GM12891 (cell line): Measurements from ENCODE around the gene NEB.

Experiments
- PAX5 ChIP-seq: IDR thresholded peaks from 2 replicates; pipeline ENCODE4 v1.6.1; 2011; ENCODE audit warnings: low read length, moderate library complexity, mild to moderate bottlenecking; ENCODE audit not compliant: insufficient read depth, severe bottlenecking
- POLR2A ChIP-seq: IDR thresholded peaks from 2 replicates; pipeline ENCODE4 v1.6.1; 2011; ENCODE audit warnings: low read depth, low read length, control low read depth
- POLR2AphosphoS5 ChIP-seq: IDR thresholded peaks from 2 replicates; pipeline ENCODE4 v1.6.1; 2011; ENCODE audit warnings: low read depth, low read length, control low read depth
- SPI1 ChIP-seq: IDR thresholded peaks from 2 replicates; pipeline ENCODE4 v1.6.1; 2011; ENCODE audit warnings: low read depth, low read length, control low read depth
- TAF1 ChIP-seq: IDR thresholded peaks from 2 replicates; pipeline ENCODE4 v1.6.1; 2011; ENCODE audit warnings: low read depth, low read length, control low read depth

DNA sequence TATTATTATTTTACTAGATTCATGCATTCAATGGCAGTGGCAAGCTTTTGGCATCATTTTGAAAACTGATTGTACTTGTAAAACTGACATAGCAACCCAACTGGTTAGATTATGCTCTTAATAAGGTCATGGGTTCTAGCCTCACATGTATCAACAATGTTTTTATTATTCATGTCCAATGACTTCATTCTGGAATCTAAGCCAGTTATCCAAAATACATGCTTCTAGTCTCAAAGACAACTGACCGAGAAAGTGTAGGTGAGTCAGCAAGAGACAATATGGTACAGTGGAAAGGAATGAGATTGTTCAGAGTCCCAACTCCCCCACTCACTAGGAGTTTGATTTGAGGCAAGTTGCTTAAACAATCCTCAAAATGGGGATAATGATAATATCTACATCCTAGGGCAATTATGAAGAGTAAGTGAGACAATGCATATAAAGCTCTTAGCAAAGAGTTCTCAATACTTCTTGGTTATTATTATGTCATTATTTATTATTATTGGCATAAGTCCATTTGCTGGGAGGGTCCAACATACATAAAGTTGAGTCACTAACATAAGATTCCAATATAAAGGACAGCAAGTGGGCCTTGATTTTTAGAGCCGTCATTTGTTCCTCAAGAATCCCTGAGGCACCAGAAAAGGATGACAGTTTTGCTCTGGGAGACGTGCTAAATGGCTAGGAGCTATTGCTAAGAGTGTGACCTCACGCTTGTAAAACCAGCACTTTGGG is 99.4 kb downstream of the NEB start:
- no peak for TF ChIP-seq TAF1
- no peak for TF ChIP-seq POLR2AphosphoS5
- TF ChIP-seq POLR2A: no peak
- no peak for TF ChIP-seq PAX5
- no peak for TF ChIP-seq SPI1
